ENCODE results near the gene ATG7. TPM values are rescaled to one million over a fixed set of nuclear protein-coding genes. Genes with fewer than 3 reads are reported as not detected.

The ATG7 gene
- 10 to 100 TPM; 36.8 to 40.0 TPM for total RNA-seq

- Mint-ChIP-seq H3K27me3 (ENCODE audit: low read depth) (no peaks in the 10 kb centered on the region), H3K27ac (peak within 1 kb of the TSS; percentile 96), H3K36me3 (ENCODE audit: low read depth) (peaks cover 28% of the 10 kb centered on the region), H3K9me3 (ENCODE audit: insufficient read depth) (no peaks in the 10 kb centered on the region), H3K4me1 (ENCODE audit: low read depth) (peaks cover 36% of the 10 kb centered on the region), H3K4me3 (peak within 1 kb of the TSS; percentile 91)
- POLR2A ChIA-PET, result interaction anchor here (0.7 to 3.4 kb wide), 14 partner anchors 10 to 77 kb away, joined by 3 to 33 read pairs (median 5); no protein-coding TSS in a partner anchor
- CTCF ChIA-PET, result interaction anchor here (0.9 to 3.2 kb wide), 9 partner anchors 11 to 532 kb away, joined by 3 to 32 read pairs (median 5); no protein-coding TSS in a partner anchor
- DNase-seq, result peak; percentile 97
- ATAC-seq, result peak; percentile 98
Measured at GRCh38 chr3:11271986-11272904, at the start of gene ATG7. TSS of gene ATG7 (plus strand) at chr3:11272397. CDS start at chr3:11298696, 26,299 bp downstream.

- POLR2A ChIA-PET, result no interaction called here
- Mint-ChIP-seq H3K9me3 (ENCODE audit: insufficient read depth) (no peaks in the 10 kb centered on the region), H3K27me3 (ENCODE audit: low read depth) (peaks cover 8% of the 10 kb centered on the region), H3K4me3 (no peak overlapping the region), H3K36me3 (ENCODE audit: low read depth) (no peaks in the 10 kb centered on the region), H3K4me1 (ENCODE audit: low read depth) (peaks cover 28% of the 10 kb centered on the region), H3K27ac (no peak overlapping the region)
- ATAC-seq (no peak), DNase-seq (no peak)
- CTCF ChIA-PET, result no interaction called here
Measured at GRCh38 chr3:11224010-11224409, 48.2 kb upstream of the ATG7 start.

GRCh38 chr3:11224870-11225229, 47.3 kb upstream of the ATG7 start:
- no peak overlapping the region for H3K27ac Mint-ChIP-seq
- no peaks in the 10 kb centered on the region for H3K36me3 Mint-ChIP-seq (ENCODE audit: low read depth)
- peaks cover 28% of the 10 kb centered on the region for H3K4me1 Mint-ChIP-seq (ENCODE audit: low read depth)
- H3K4me3 Mint-ChIP-seq, result no peak overlapping the region
- DNase-seq (no peak), ATAC-seq (no peak)
- POLR2A ChIA-PET, result no interaction called here
- CTCF ChIA-PET, result no interaction called here
- H3K9me3 Mint-ChIP-seq (ENCODE audit: insufficient read depth), result no peaks in the 10 kb centered on the region
- H3K27me3 Mint-ChIP-seq (ENCODE audit: low read depth), result peaks cover 8% of the 10 kb centered on the region

GRCh38 chr3:11226042-11226370, 46.2 kb upstream of the ATG7 start:
- H3K4me3 Mint-ChIP-seq, result peak overlapping the region; percentile 2
- H3K4me1 Mint-ChIP-seq (ENCODE audit: low read depth), result peaks cover 28% of the 10 kb centered on the region
- no peaks in the 10 kb centered on the region for H3K36me3 Mint-ChIP-seq (ENCODE audit: low read depth)
- H3K9me3 Mint-ChIP-seq (ENCODE audit: insufficient read depth), result no peaks in the 10 kb centered on the region
- CTCF ChIA-PET, result interaction anchor here (0.5 to 1.6 kb wide), 3 partner anchors 10 to 166 kb away, joined by 3 read pairs; no protein-coding TSS in a partner anchor
- DNase-seq, result no peak
- POLR2A ChIA-PET, result no interaction called here
- H3K27ac Mint-ChIP-seq, result peak overlapping the region; percentile 40
- H3K27me3 Mint-ChIP-seq (ENCODE audit: low read depth), result peaks cover 5% of the 10 kb centered on the region
- no peak for ATAC-seq

- H3K27ac Mint-ChIP-seq, result no peak overlapping the region
- no peak overlapping the region for H3K4me3 Mint-ChIP-seq
- H3K9me3 Mint-ChIP-seq (ENCODE audit: insufficient read depth), result no peaks in the 10 kb centered on the region
- peaks cover 8% of the 10 kb centered on the region for H3K27me3 Mint-ChIP-seq (ENCODE audit: low read depth)
- ChIA-PET POLR2A (interaction anchor here (0.7 kb wide), 1 partner anchor 18 kb away, joined by 3 read pairs; no protein-coding TSS in a partner anchor), CTCF (interaction anchor here (0.9 kb wide), 1 partner anchor 107 kb away, joined by 3 read pairs; no protein-coding TSS in a partner anchor)
- H3K36me3 Mint-ChIP-seq (ENCODE audit: low read depth), result no peaks in the 10 kb centered on the region
- ATAC-seq (no peak), DNase-seq (no peak)
- H3K4me1 Mint-ChIP-seq (ENCODE audit: low read depth), result peaks cover 28% of the 10 kb centered on the region
Measured at GRCh38 chr3:11228041-11228440, 44.2 kb upstream of the ATG7 start.

- H3K27ac Mint-ChIP-seq, result no peak overlapping the region
- POLR2A ChIA-PET, result interaction anchor here (0.6 kb wide), 1 partner anchor 12 kb away, joined by 4 read pairs; no protein-coding TSS in a partner anchor
- CTCF ChIA-PET, result no interaction called here
Measured at GRCh38 chr3:11230125-11230524, 42.1 kb upstream of the ATG7 start.

GRCh38 chr3:11230832-11231231, 41.4 kb upstream of the ATG7 start:
- Mint-ChIP-seq H3K4me3 (no peak overlapping the region), H3K36me3 (ENCODE audit: low read depth) (no peaks in the 10 kb centered on the region), H3K27me3 (ENCODE audit: low read depth) (peaks cover 13% of the 10 kb centered on the region), H3K4me1 (ENCODE audit: low read depth) (peaks cover 21% of the 10 kb centered on the region), H3K27ac (no peak overlapping the region), H3K9me3 (ENCODE audit: insufficient read depth) (no peaks in the 10 kb centered on the region)
- DNase-seq (no peak), ATAC-seq (no peak)
- CTCF ChIA-PET, result no interaction called here
- POLR2A ChIA-PET, result no interaction called here

More at GRCh38 chr3:11230125-11230524, 42.1 kb upstream of the ATG7 start:
- no peak for DNase-seq
- ATAC-seq, result no peak
- Mint-ChIP-seq H3K4me1 (ENCODE audit: low read depth) (peaks cover 27% of the 10 kb centered on the region), H3K4me3 (no peak overlapping the region), H3K27me3 (ENCODE audit: low read depth) (peaks cover 13% of the 10 kb centered on the region), H3K36me3 (ENCODE audit: low read depth) (no peaks in the 10 kb centered on the region), H3K9me3 (ENCODE audit: insufficient read depth) (no peaks in the 10 kb centered on the region)

- DNase-seq, result no peak
- ChIA-PET CTCF (interaction anchor here (0.8 to 6.8 kb wide), 5 partner anchors 9 to 100 kb away, joined by 3 to 80 read pairs (median 3); no protein-coding TSS in a partner anchor), POLR2A (interaction anchor here (0.6 kb wide), 1 partner anchor 9 kb away, joined by 4 read pairs; no protein-coding TSS in a partner anchor)
- peaks cover 10% of the 10 kb centered on the region for H3K9me3 Mint-ChIP-seq (ENCODE audit: insufficient read depth)
- peaks cover 17% of the 10 kb centered on the region for H3K4me1 Mint-ChIP-seq (ENCODE audit: low read depth)
- no peak for ATAC-seq
- H3K4me3 Mint-ChIP-seq, result no peak overlapping the region
- peaks cover 2% of the 10 kb centered on the region for H3K36me3 Mint-ChIP-seq (ENCODE audit: low read depth)
- peaks cover 13% of the 10 kb centered on the region for H3K27me3 Mint-ChIP-seq (ENCODE audit: low read depth)
- H3K27ac Mint-ChIP-seq, result no peak overlapping the region
Measured at GRCh38 chr3:11235385-11235784, 36.8 kb upstream of the ATG7 start.

- H3K9me3 Mint-ChIP-seq (ENCODE audit: insufficient read depth), result peaks cover 10% of the 10 kb centered on the region
- no peak overlapping the region for H3K27ac Mint-ChIP-seq
- H3K27me3 Mint-ChIP-seq (ENCODE audit: low read depth), result peaks cover 10% of the 10 kb centered on the region
- peaks cover 2% of the 10 kb centered on the region for H3K36me3 Mint-ChIP-seq (ENCODE audit: low read depth)
- peak; percentile 72 for ATAC-seq
- ChIA-PET CTCF (interaction anchor here (0.9 to 6.8 kb wide), 15 partner anchors 9 to 414 kb away, joined by 3 to 80 read pairs (median 3); partner anchors contain the start of gene ATG7), POLR2A (interaction anchor here (0.9 kb wide), 1 partner anchor 35 kb away, joined by 3 read pairs; the partner anchor contains the start of gene ATG7)
- no peak overlapping the region for H3K4me3 Mint-ChIP-seq
- peak; percentile 84 for DNase-seq
- H3K4me1 Mint-ChIP-seq (ENCODE audit: low read depth), result peaks cover 21% of the 10 kb centered on the region
Measured at GRCh38 chr3:11236588-11237461, 35.4 kb upstream of the ATG7 start.

- H3K27me3 Mint-ChIP-seq (ENCODE audit: low read depth), result peaks cover 5% of the 10 kb centered on the region
- ATAC-seq (peak; percentile 41), DNase-seq (no peak)
- peaks cover 2% of the 10 kb centered on the region for H3K36me3 Mint-ChIP-seq (ENCODE audit: low read depth)
- peak overlapping the region; percentile 55 for H3K27ac Mint-ChIP-seq
- H3K4me3 Mint-ChIP-seq, result no peak overlapping the region
- ChIA-PET POLR2A (interaction anchor here (0.9 to 1.2 kb wide), 2 partner anchors 35 to 52 kb away, joined by 3 to 4 read pairs; no protein-coding TSS in a partner anchor), CTCF (interaction anchor here (0.6 to 6.8 kb wide), 8 partner anchors 53 to 413 kb away, joined by 3 to 80 read pairs (median 3); no protein-coding TSS in a partner anchor)
- peaks cover 10% of the 10 kb centered on the region for H3K9me3 Mint-ChIP-seq (ENCODE audit: insufficient read depth)
- peaks cover 21% of the 10 kb centered on the region for H3K4me1 Mint-ChIP-seq (ENCODE audit: low read depth)
Measured at GRCh38 chr3:11238060-11238459, 34.1 kb upstream of the ATG7 start.

GRCh38 chr3:11238880-11239279, 33.3 kb upstream of the ATG7 start:
- ChIA-PET CTCF (interaction anchor here (1.2 to 6.8 kb wide), 2 partner anchors 96 to 140 kb away, joined by 3 to 80 read pairs; no protein-coding TSS in a partner anchor), POLR2A (interaction anchor here (0.7 to 1.2 kb wide), 2 partner anchors 34 to 42 kb away, joined by 3 to 5 read pairs; no protein-coding TSS in a partner anchor)
- no peak overlapping the region for H3K27ac Mint-ChIP-seq
- H3K9me3 Mint-ChIP-seq (ENCODE audit: insufficient read depth), result peaks cover 10% of the 10 kb centered on the region
- H3K36me3 Mint-ChIP-seq (ENCODE audit: low read depth), result peaks cover 2% of the 10 kb centered on the region
- peak; percentile 38 for ATAC-seq
- no peak for DNase-seq
- H3K4me1 Mint-ChIP-seq (ENCODE audit: low read depth), result peaks cover 21% of the 10 kb centered on the region
- no peak overlapping the region for H3K4me3 Mint-ChIP-seq
- H3K27me3 Mint-ChIP-seq (ENCODE audit: low read depth), result peaks cover under 1% of the 10 kb centered on the region
